HPDE6-E6E7 (cell line): ENCODE results near the gene MRPS24.

ENCODE experiments used
- DNase-seq: peaks from one replicate; pipeline ENCODE4 v3.0.0; 2011; ENCODE audit warnings: missing footprints; ENCODE audit errors: extremely low spot score

MRPS24 gene

GRCh38 chr7:43877968-43878864 is 8.9 kb upstream of the MRPS24 start:
- no peak for DNase-seq

DNA sequence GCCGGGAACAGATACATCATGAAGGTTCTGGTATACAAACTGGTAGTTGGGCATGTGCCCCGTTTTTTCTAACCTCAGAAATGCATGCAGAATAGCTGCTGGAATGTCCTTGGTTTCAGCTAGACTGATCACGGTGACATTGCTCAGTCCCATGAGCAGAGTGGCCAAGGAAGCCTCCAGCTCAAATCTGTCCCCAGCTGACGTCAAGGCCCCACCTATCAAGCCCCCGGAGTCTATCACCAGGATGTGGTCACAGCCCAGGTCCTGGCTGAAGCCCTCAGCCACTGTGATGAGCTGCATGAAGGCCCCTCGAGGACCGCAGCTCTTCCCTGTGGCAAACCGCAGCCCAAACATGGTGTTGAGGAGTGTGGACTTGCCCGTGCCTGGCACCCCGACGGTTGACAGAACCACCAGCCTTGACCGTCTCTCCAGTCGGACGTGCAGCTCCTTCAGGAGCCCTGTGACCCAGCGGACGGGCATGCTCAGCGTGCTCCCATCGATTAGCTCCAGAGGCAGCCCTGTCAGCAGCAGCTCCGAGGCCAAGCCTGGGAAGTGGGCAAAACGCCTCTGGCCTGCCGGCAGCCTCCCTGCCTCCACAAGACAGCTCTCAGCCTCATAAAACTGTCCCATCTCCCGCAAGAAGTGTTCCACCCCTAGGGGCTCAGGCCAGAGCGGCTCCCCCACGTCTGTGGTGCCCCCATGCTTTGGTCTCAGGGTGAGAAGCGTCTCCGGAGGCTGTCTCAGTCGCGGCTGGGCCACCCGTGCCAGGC is 7.8 kb upstream of the MRPS24 start:
- no peak for DNase-seq

- DNase-seq = no peak
These were observed 6.9 kb upstream of the MRPS24 start for GRCh38 chr7:43876241-43876640.

GRCh38 chr7:43873300-43873699 is 4.0 kb upstream of the MRPS24 start:
- DNase-seq = peak; percentile 55

DNA sequence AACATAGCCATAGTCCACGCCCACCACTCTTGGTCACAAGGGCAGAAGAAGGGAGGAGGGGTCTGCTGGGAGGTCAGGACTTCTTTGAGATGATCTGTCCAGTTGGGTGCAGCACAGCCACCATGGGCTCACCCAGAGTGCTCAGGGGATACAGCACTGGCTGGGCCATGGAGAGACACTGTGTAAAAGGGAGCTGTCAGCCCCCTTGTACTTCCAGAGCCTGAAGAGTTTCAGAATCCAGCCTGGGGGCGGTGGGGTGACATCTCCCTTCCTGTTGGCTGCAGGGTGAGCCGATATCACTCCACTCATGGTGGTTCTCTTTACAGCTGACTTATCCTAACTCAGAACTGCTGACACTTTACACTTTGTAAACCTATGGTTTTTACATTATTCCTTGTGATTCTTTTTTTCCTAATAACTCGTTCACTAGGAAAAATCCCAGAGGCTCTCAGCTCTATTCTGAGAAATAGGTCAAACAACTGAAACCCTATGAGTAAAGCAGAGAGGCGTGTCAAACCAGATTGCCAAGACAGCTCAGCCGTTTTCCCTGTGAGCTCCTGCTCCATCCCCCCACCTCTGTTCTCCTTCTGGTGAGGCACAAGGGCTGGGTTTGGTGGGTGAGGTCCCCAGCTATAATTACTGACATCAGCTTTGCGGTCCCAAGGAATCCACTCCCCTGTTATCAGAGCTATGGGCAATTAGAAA is 3.2 kb upstream of the MRPS24 start:
- DNase-seq = peak; percentile 79

DNA sequence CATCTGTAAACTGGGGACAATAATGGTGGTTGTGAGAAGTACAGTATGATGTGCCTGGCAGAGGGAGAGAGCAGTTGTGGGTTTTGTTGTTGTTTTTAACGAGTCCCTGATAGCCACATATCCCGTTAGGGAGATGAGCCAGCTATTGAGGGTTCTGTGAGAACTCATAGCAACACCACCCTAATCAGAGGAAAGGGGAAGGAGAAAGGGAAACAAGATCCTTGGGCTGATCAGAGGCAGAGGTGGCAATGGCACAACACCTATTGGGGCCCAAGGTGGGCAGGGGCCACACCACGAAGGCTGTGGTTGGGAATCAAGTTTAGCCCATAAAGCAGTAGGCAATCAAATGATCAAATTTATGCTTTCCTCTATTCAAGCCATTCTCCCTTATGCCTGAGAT is 1.7 kb upstream of the MRPS24 start:
- DNase-seq = no peak

GRCh38 chr7:43870316-43870715 is 999 bp upstream of the MRPS24 start:
- no peak for DNase-seq

- DNase-seq = peak; percentile 52
These were observed 537 bp upstream of the MRPS24 start for GRCh38 chr7:43869867-43870240.

DNA sequence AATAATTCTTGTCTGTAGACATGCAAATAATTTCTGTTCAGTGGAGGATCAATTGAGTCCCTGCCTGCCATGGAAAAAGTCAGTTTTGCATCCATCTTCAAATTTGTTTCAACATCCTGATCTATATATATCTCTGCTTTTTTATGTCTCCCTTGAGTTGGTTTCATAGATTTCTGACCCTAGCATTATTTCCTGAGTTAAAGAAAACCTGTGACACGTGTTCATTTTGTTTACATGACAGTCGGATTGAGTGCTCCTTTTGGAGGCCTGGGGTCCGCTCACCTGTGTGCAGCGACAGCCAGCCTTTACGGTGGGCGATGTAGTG is 674 bp downstream of the MRPS24 start:
- DNase-seq = no peak

DNA sequence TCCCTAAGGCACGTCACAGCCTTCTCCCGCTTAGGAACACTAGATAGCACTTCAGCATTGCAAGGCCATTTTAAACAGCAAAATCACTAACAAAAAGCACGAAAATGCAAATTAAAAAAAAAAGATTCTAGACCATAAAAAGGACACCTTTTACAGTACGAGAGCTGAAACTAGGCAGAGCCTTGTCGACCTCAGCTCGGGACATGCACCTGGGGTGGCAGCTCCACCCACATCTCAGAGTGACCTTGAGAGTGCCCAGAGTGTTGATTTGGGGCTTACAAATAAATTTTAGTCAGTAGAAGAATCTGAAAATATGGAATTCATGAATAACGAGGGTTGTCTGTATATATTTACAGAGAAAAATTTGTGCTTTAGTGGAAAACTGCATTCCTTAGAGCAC is 1.1 kb downstream of the MRPS24 start:
- no peak for DNase-seq

GRCh38 chr7:43865277-43865676 is 4.0 kb downstream of the MRPS24 start:
- DNase-seq = no peak

DNA sequence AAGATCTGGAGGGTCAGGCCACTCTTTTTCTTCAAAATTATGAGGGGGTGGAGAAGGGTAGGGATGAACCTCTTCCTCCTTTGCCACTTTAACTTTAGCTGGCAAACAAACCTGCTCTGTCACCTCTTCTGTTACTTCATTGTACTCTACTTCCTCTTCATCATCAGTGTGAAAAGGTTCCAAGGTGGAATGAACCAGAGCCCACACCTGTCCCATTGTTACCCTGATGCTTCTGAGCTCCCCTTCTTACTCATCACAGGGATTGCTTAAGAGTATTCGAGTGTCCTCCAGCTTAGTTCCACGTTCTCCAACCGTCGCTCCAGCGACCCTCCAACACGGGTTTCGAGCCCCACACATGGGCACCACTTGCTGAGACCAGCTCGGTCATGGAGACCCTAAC is 5.2 kb downstream of the MRPS24 start:
- DNase-seq = no peak

- no peak for DNase-seq
These were observed 12.3 kb downstream of the MRPS24 start for GRCh38 chr7:43856996-43857395.

- DNase-seq = no peak
These were observed 13.0 kb downstream of the MRPS24 start for GRCh38 chr7:43856316-43856715.

DNA sequence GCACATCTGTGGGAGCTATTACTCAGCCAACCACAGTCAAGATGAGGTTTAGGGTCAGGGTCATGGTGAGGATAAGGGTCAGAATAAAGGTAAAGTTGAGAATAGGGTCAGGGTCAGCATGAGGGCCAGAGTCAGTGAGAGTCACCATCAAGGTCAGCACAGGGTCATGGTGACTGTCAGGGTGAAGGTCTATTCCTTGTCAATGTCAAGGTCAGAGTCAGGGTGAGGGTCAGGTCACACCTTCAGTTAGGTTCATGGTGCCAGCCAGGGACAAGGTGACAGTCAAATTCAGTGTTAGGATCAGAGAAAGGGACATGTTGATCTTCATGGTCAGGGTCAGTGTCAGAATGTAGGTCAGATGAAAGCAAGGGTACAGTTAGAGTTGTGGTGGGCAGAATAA is 14.1 kb downstream of the MRPS24 start:
- no peak for DNase-seq

- no peak for DNase-seq
These were observed 17.5 kb downstream of the MRPS24 start for GRCh38 chr7:43851805-43852204.

- DNase-seq = no peak
These were observed 18.8 kb downstream of the MRPS24 start for GRCh38 chr7:43850348-43851116.

GRCh38 chr7:43849047-43849446 is 20.3 kb downstream of the MRPS24 start:
- DNase-seq = no peak

- no peak for DNase-seq
These were observed 21.8 kb downstream of the MRPS24 start for GRCh38 chr7:43847496-43847895.

GRCh38 chr7:43844662-43845061 is 24.7 kb downstream of the MRPS24 start:
- DNase-seq = no peak

DNA sequence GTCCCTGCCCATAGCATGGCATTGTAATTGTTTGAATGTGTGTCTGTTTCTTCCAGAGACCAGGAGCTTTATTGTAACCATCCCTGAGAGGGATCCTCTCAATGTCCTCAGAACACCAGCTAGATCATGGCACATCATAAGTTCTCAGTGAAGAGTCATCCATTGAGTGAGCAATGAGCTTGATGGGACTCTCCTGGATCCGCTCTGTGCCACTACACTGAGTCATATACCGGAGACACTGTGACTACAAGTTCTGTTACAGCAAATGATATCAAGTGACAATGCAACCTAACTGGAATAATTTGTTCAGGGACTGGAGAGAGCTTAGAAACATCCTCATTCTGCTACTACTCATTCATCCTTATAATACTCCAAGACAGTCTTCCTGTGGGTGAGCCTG is 25.1 kb downstream of the MRPS24 start:
- DNase-seq = no peak

DNA sequence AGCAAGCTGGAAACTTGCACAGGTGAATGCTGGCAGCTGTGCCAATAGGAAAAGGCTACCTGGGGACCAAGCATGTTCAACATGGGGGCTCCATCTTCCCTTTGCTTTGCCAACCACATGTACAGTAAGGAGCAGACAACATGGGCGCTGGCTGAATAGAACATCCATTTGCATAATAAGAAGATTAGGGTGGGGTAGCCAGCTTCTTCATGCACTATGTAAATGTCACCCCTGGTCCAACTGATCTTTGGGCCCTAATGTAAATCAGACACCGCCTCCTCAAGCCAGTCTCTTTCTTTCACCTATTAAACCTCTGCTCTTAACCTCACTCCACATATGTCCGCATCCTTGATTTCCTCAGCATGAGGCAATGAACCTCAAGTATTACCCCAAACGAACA is 26.0 kb downstream of the MRPS24 start:
- DNase-seq = no peak
